GM18870 (cell line): Measurements from ENCODE around the gene THRB.

Experiments
- ATAC-seq: cut with Tn5 transposase; IDR thresholded peaks from one replicate; pipeline ENCODE4 v1.9.1; 2021; ENCODE audit warnings: moderate library complexity; ENCODE audit not compliant: unreplicated experiment

THRB gene

DNA sequence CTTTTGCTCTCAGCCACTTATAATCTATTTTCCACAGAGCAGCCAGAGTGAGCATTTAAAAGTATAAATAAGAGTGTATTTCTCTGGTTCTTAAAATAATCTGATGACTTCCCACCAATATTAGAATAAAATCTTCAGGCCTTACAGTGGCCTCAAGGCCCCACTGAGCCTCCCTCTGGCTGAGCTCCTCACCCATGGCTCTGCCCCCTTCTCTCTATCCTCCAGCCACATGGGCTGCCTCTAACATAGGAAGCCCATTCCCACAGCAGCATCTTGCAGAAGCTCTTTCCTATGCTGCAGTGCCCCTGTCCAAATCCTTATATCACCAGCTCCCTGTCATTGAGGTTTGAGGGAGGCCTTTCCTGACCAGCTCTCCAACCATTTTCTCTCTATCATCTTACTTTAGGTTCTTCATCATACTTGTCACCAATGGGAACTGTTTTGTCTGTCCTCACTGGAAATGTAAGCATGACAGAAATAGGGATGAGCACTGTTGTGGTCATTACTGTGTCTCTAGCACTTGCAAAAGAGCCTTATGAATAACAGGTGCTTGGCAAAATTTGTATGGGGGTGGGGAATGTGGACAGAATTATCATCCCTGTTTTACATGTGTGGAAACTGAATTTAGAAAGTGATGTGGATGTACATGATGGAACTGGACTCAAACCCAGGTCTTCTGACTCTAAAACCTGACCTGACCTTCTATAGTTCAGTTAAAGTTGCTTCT lies 299.0 kb downstream of the THRB start:
- ATAC-seq: no peak

- ATAC-seq: no peak
Measured at GRCh38 chr3:24192469-24193056, 302.1 kb downstream of the THRB start.

DNA sequence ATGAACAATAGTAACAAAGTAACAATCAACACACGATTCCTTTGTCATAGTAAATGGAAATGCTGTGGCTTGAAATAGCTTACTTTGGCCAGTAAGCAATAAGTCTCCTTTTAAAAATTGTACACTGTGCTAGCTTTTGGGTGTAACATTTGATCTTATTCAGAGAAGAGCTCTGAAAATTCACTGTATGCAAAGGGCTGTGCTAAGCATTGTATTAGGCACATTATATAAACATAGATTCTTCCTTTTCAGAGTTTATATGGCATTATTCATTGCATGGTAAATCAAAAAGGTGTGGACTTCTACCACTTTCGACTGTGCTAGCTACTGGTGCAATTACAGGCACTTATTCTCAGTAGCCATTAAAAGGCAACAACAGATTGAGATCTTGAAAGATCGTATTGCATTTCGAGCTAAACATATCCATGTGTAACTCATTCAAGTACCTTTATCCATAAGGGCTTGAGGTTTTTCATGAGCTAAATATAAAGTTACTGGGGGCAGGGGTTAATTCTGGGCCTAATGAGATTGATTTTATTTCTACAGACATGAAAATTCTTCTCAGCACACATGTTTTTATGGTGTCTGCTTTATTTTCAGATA lies 302.7 kb downstream of the THRB start:
- no peak for ATAC-seq

DNA sequence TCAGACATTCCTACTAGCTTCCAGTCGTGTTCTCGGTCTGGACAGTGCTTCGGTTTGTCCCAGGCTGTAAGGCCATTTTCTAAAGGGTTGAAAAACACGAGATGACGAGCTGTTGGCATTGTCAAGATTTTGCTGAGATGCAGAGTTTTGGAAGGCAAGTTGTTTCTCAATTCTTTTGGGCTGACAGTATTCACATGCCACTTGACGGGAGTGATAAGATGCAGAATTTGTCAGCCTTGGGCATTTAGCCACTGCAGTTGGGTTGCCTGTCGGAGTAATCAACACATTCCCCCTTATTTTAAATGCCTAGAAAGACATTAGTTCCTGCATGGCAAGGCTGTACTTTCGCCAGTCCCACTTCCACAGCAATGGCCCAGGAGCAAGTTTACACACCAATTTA lies 304.4 kb downstream of the THRB start:
- ATAC-seq: no peak

GRCh38 chr3:24185738-24186384 lies 308.8 kb downstream of the THRB start:
- peak; percentile 91 for ATAC-seq

GRCh38 chr3:24184528-24185176 lies 310.0 kb downstream of the THRB start:
- no peak for ATAC-seq

DNA sequence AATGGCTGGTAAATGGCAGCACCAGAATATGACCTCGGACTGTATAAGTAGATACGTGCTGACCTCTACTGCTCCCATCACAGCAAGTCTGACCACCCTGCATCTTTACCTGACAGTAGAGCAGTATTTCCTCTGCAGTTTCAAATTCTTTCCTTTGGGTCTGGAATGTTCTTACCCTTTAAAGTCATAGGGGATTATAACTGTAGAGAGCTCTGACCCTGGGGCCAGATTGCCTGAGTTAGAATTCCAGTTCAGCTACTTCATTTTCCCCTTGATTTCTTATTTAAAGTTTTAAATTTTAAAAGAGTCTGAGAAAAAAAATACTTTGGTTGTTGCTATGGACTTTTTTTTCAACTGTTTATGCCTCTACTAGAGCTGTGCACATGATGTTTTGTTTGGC lies 311.9 kb downstream of the THRB start:
- ATAC-seq: no peak

GRCh38 chr3:24181256-24181655 lies 313.4 kb downstream of the THRB start:
- no peak for ATAC-seq

DNA sequence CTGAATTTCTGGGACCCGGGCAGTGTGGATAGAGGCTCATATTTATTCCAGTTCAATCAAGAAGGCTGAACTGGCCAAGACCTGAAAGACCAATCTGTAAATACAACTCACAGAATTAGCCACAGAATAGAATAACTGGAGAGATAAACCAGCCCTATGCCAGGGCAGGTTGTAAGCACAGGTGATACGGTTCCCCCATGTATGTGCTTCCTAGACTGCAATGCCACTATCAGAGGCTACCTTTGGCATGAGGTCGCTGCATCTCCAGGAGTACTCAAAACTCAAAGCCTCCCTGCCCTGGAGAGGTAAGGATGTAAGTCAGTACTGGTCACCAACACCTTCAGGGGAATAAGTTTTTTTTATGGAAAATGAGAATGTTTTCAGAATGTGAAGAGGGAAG lies 314.0 kb downstream of the THRB start:
- no peak for ATAC-seq

DNA sequence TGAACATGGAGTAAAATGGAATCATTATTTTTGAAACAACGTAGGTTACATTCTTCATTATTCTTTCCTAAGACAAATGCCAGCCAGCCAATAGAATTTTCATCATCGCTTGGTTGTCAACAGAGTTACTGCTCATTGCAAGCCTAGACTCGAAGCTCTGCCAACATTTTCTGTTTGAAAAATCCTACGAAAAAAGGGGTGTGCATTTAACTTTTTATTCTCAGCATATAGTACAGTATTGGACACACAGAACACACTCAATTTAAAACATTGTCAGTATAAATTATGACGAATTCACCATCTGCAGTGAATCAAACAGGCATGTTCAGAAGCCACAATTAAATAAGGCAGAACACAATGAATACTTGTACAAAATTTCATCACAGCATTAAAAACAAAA lies 317.4 kb downstream of the THRB start:
- no peak for ATAC-seq

DNA sequence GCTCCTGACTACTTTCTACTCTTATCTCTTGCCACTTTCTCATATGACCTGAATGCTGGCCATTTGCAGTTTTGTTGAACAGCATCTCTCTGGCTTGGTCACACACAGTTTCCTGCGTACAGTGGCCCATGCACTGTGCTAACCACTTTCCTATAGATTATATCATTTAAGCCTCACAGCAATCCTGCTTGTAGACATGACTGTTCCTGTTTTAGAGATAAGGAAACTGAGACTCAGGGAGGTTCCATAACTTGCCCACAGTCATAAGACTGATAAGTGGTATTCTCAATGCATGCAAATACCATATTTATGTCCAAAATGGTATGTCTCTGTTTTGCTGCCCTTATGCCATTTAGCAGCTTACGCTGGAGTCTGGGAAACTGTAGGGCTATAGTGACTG lies 320.0 kb downstream of the THRB start:
- no peak for ATAC-seq

DNA sequence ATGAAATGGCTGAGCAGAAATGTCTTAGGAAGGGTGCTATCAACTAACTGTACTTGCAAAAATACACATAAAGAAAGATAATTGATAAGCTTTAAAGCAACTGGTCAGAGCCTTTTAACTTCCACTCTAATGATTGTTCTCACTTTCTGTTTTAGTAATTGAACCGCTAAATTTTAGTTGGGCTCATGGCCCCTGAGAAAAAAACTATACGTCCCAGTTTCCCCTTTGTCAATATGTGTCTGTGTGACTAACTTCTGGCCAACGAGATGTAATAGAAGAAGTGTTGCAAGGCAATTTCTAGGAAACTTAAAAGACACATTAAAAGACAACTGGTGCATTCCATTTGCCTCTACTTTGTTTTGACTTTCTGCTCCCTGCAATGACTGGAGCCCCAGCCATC lies 325.7 kb downstream of the THRB start:
- no peak for ATAC-seq

DNA sequence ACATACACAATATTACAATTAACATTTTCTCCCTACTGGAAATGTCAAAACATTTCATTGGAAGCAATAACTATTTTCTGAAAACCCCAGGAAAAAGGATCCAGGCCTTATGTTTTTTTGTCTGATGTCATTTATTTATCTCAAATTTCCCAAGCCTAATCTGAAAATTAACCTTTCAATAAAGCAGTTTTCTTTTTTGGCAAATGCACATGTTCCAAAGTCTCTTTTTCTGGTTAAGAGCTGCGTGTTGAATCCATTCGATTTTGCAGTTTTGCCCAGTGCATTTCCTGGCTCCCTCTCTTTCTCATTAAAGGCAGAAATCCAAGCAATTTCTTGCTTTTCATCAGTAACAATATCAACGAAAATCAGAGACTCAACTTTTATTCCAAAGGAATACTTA lies 327.2 kb downstream of the THRB start:
- ATAC-seq: no peak

DNA sequence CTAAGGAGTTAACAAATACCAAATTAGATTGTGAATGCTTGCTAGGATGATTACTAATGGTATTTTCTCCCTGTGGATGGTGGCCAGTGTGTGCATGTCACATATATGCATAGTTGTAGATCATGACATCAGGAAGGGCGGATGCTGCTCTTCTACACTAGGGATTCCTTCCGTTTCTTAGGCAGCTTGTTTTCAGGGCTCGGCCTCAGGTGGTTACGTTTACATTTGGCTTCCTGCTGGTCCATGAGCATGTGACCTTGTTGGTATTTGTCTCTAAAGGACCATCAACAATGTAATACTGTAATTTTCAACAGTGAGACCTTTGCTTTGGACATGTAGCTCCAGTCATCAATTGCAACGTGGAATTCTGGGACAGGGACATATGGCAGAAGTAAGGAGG lies 328.1 kb downstream of the THRB start:
- ATAC-seq: no peak

DNA sequence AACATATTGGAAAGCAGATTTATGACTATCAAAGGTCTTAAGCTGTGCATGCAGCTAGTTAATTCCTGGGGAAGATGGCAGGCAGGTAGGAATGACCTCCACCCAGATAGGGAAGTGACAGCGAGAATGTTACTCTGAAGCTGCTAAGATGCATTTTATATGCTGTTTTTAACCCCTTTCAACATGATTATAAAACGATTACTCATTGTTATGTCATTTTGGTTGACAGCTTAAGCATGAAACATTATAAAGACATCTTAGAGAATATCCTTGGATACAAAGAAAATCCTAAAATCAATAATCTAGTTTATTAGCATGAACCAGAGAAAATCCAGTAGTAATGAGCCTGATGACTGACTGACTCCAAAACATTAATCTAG lies 329.1 kb downstream of the THRB start:
- ATAC-seq: no peak

GRCh38 chr3:24164967-24165602 lies 329.6 kb downstream of the THRB start:
- no peak for ATAC-seq

DNA sequence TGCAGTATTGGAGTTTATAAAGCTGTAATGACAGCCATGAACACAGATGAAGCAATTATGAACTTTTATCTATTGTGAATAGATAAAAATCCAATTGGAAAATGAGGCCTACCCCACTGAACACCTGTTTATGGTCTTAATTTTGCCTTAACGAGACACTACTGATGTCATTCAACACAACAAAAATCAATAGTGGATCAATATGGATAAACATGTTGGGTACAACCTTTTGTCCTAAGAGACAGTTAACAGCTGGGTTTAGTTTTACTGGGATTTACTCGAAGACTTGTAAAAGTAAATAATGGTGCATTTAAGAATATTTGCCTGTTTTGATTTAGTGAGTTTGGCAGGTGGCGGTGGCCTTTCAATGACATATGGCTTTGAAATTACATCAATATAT lies 331.7 kb downstream of the THRB start:
- ATAC-seq: no peak

- ATAC-seq: no peak
Measured at GRCh38 chr3:24161841-24162240, 332.8 kb downstream of the THRB start.

GRCh38 chr3:24160424-24161095 lies 334.1 kb downstream of the THRB start:
- no peak for ATAC-seq

- ATAC-seq: no peak
Measured at GRCh38 chr3:24158761-24159454, 335.7 kb downstream of the THRB start.
